ENCODE measurements around the gene CUL3.

The CUL3 gene

DNA sequence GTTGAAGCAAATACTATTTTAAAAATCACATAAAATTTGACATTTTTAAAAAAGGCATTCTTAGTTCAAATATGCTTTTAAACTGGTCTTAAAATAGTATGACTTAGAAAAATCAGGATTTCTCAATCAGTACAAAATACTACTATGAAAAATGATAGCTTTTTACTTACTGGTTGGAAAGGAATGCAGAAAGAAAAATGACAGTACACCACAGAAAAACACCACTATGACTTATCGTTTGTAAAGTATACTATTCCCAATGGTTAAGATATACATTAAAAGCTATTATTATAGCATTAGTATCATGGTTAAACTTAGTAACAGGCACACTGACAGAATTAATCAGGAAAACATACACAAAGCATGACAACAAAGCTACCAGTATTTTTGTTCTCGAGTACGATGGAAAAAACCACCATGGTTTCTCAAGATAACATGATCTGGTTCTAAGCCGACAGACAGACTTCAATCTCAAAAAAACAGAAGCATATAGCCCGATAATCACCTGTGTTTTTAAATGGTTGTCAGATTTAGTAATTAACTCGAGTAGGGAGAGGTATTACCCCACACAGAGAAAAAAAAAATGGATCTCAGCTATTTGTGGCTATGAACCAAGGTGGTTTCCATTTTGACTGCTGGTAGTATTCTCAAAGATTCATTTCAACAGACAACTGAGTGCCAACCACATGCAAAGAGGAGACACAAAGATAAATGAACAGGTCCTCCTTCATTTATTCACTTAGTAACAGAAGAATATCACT, 39.1 kb downstream of the CUL3 start:
- H3K4me3 ChIP-seq (ENCODE audit: low read depth, low read length): no peak overlapping the region
- H3K27ac ChIP-seq: no peak overlapping the region
- TF ChIP-seq, protein P1, sequence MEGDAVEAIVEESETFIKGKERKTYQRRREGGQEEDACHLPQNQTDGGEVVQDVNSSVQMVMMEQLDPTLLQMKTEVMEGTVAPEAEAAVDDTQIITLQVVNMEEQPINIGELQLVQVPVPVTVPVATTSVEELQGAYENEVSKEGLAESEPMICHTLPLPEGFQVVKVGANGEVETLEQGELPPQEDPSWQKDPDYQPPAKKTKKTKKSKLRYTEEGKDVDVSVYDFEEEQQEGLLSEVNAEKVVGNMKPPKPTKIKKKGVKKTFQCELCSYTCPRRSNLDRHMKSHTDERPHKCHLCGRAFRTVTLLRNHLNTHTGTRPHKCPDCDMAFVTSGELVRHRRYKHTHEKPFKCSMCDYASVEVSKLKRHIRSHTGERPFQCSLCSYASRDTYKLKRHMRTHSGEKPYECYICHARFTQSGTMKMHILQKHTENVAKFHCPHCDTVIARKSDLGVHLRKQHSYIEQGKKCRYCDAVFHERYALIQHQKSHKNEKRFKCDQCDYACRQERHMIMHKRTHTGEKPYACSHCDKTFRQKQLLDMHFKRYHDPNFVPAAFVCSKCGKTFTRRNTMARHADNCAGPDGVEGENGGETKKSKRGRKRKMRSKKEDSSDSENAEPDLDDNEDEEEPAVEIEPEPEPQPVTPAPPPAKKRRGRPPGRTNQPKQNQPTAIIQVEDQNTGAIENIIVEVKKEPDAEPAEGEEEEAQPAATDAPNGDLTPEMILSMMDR (IDR thresholded peaks at IDR 0.05): no peak
- H3K79me2 ChIP-seq: peaks cover 50% of the 10 kb centered on the region
- peaks cover 9% of the 10 kb centered on the region for H3K4me1 ChIP-seq
- H3K9ac ChIP-seq: no peak overlapping the region
- H3K27me3 ChIP-seq (ENCODE audit: control insufficient read depth, insufficient read depth, low read length): no peaks in the 10 kb centered on the region
- no peaks in the 10 kb centered on the region for H3K36me3 ChIP-seq (ENCODE audit: control insufficient read depth, insufficient read depth, low read length)
- no peak overlapping the region for H2AFZ ChIP-seq
- H3K9me3 ChIP-seq (ENCODE audit: control insufficient read depth, low read length): no peaks in the 10 kb centered on the region
- no peak overlapping the region for H3K4me2 ChIP-seq (ENCODE audit: low read length)

GRCh38 chr2:224543939-224544338, 41.2 kb downstream of the CUL3 start:
- Histone ChIP-seq H2AFZ (no peak overlapping the region), H3K4me1 (peaks cover 9% of the 10 kb centered on the region), H3K4me3 (ENCODE audit: low read depth, low read length) (no peak overlapping the region), H3K27me3 (ENCODE audit: control insufficient read depth, insufficient read depth, low read length) (no peaks in the 10 kb centered on the region), H3K9me3 (ENCODE audit: control insufficient read depth, low read length) (no peaks in the 10 kb centered on the region), H3K9ac (no peak overlapping the region), H3K27ac (no peak overlapping the region), H3K79me2 (peaks cover 49% of the 10 kb centered on the region), H3K4me2 (ENCODE audit: low read length) (no peak overlapping the region), H3K36me3 (ENCODE audit: control insufficient read depth, insufficient read depth, low read length) (no peaks in the 10 kb centered on the region)
- TF ChIP-seq, protein P1 (IDR thresholded peaks at IDR 0.05): no peak

DNA sequence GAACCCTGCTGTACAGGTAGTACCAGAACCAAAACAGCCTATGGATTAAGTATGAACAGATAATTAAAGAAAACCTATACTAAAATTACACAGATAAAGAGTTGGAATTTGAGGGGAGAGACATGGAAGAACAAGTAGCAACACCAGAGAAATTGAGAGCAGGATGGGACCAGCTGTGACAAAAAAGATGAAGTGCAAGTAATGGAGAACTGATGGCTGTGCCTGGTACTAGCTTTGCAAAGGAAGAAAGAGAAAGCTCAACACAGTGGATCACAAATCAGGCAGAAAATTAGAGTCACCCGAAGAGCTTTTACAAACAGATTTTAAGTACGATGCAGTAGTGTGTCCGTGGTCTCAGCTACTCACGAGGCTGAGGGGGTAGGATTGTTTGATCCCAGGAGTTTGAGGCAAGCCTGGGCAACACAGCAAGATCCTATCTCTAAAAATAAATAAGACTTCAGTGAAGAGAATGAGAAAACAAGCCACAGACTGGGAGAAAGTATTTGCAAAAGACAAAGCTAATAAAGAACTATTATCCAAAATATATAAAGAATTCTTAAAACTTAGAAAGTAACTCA, 46.5 kb downstream of the CUL3 start:
- H3K27ac ChIP-seq: no peak overlapping the region
- no peak overlapping the region for H3K4me3 ChIP-seq (ENCODE audit: low read depth, low read length)
- no peaks in the 10 kb centered on the region for H3K27me3 ChIP-seq (ENCODE audit: control insufficient read depth, insufficient read depth, low read length)
- H3K9ac ChIP-seq: no peak overlapping the region
- H3K4me2 ChIP-seq (ENCODE audit: low read length): no peak overlapping the region
- TF ChIP-seq, protein P1 (IDR thresholded peaks at IDR 0.05): no peak
- no peaks in the 10 kb centered on the region for H3K36me3 ChIP-seq (ENCODE audit: control insufficient read depth, insufficient read depth, low read length)
- H3K9me3 ChIP-seq (ENCODE audit: control insufficient read depth, low read length): no peaks in the 10 kb centered on the region
- no peak overlapping the region for H2AFZ ChIP-seq
- peaks cover 48% of the 10 kb centered on the region for H3K79me2 ChIP-seq
- peaks cover 3% of the 10 kb centered on the region for H3K4me1 ChIP-seq

DNA sequence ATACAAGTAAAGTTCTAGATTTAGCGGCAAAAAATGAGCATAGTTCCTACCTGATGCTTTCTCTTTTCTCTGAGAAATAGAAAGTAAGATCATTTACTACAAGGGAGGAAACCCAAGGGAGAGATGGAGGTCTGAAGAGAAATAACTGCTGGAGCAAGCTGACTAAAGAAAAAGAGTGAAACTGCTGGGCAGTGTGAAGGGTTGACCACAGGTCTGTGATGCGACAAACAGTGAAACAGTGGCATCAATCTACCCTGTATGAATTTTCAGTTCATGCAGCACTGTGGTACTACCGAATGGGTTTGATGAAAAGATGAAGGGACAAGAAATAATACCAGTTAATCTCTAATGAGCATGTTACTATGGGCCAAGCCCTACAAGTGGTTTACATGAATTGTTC, 52.2 kb downstream of the CUL3 start:
- H3K27me3 ChIP-seq (ENCODE audit: control insufficient read depth, insufficient read depth, low read length): no peaks in the 10 kb centered on the region
- H3K9ac ChIP-seq: no peak overlapping the region
- H3K4me2 ChIP-seq (ENCODE audit: low read length): no peak overlapping the region
- no peak overlapping the region for H3K27ac ChIP-seq
- H3K4me1 ChIP-seq: peaks cover 20% of the 10 kb centered on the region
- peaks cover 30% of the 10 kb centered on the region for H3K79me2 ChIP-seq
- H3K9me3 ChIP-seq (ENCODE audit: control insufficient read depth, low read length): no peaks in the 10 kb centered on the region
- TF ChIP-seq, protein P1 (IDR thresholded peaks at IDR 0.05): no peak
- H2AFZ ChIP-seq: no peak overlapping the region
- no peak overlapping the region for H3K4me3 ChIP-seq (ENCODE audit: low read depth, low read length)
- H3K36me3 ChIP-seq (ENCODE audit: control insufficient read depth, insufficient read depth, low read length): no peaks in the 10 kb centered on the region

DNA sequence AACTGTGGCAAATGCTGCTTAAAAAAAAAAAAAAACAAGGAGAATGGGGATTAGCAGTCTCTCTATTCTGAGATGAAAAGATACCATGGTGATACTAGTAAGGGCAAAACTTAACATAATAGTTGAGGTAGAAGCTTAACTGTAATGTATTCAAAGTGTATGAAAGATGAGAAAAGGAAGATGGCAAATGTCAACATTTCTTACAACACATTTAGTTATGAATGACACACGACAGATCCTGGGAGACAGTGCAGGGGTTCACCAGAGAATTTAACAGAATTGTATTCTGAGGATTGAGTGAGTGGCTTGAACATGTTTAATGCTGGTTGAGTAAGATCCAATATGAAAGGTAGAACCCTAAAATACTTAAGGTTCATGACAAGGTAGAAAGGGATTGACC, 52.7 kb downstream of the CUL3 start:
- Histone ChIP-seq H3K79me2 (peaks cover 30% of the 10 kb centered on the region), H3K36me3 (ENCODE audit: control insufficient read depth, insufficient read depth, low read length) (no peaks in the 10 kb centered on the region), H3K4me3 (ENCODE audit: low read depth, low read length) (no peak overlapping the region), H3K4me1 (peaks cover 20% of the 10 kb centered on the region), H3K27ac (no peak overlapping the region), H3K9ac (no peak overlapping the region), H2AFZ (no peak overlapping the region), H3K27me3 (ENCODE audit: control insufficient read depth, insufficient read depth, low read length) (no peaks in the 10 kb centered on the region), H3K4me2 (ENCODE audit: low read length) (no peak overlapping the region), H3K9me3 (ENCODE audit: control insufficient read depth, low read length) (no peaks in the 10 kb centered on the region)
- TF ChIP-seq, protein P1 (IDR thresholded peaks at IDR 0.05): no peak

All from parathyroid adenoma (tissue), 2 donors.